Mesangial cell (primary cell): ENCODE measurements around the gene FOXK1. TPM values are rescaled to one million over a fixed set of nuclear protein-coding genes. Genes with fewer than 3 reads are reported as not detected.

Source experiments
- total RNA-seq: library from RNA; depleted of rRNA; stranded (reverse); fragments of >200 nt; gene quantifications from 2 replicates; pipeline ENCODE4 v1.2.3, GENCODE V29; 2015

FOXK1 gene
- total RNA-seq, result 35.7 and 53.2 TPM in 2 replicates

DNA sequence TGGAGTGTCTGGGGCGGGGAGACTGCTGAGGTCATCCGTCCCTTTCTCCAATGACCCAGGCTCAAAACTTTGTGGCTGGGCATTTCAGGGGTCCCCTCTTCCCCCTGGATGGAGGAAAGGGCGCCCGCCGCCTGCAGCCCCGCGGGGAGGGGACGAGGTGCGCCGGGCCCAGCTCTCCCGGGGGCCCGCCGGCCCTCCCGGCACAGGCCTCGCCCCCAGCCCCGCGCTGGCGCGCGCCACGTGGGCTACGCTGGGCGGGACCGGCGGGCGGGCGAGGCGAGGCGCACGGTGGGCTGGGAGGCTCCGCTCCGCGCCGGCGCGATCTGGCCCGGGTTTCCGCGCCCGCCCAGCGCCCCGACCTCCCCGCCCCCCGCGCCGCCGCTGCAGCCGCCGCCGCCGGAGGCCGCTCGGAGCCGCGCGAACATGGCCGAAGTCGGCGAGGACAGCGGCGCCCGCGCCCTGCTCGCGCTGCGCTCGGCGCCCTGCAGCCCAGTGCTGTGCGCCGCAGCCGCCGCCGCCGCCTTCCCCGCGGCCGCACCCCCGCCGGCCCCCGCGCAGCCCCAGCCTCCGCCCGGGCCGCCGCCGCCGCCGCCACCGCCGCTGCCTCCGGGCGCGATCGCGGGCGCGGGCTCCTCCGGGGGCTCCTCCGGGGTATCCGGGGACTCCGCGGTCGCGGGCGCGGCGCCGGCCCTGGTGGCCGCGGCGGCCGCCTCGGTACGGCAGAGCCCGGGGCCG, at the start of gene FOXK1:
FOXK1 (plus strand) TSS at position 410 of the 735 bp plus-strand sequence; CDS start at position 424, 14 bp downstream.

DNA sequence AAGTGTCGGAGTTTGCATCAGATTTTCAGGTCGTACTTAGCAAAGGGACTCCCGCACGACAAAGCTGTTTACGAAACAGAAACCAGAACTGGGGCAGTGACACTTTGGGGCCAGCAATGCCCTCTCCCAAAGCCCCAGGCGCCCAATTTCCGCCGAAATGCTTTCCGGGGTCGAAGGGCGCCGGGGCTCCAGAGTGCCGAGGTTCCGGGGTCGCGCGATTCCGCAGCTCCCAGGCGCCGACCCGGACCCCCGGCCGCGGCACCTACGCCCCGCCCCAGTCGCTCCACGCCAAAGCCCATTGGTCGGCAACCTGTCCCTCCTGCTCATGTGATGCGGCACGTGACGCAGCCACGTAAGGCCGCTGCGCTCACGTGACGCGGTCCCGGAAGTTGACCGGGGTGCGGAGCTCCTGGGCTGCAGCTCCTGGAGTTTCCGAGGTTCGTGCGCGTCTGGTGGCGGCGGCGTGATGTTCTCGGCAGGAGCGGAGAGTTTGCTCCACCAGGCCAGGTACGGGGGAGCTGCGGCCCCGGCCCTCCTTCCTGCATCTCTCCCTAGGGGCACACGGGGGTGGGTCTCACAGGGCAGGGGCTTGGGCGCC, 93.3 kb downstream of the FOXK1 start, which contains the start of gene AP5Z1:
AP5Z1 (plus strand) TSS at position 374 of the 598 bp plus-strand sequence; CDS start at position 467, 93 bp downstream.

Other genes with a start within 250 kb of the FOXK1 start
- gene AP5Z1, start 93.3 kb downstream of the FOXK1 start, total RNA-seq, result 19.2 and 35.2 TPM in 2 replicates
- gene PAPOLB, start 179.7 kb downstream of the FOXK1 start, total RNA-seq, result under 0.01 TPM in 1 of 2 replicates, not detected in the other
- gene RADIL, start 201.4 kb downstream of the FOXK1 start, total RNA-seq, result 0.63 and 1.3 TPM in 2 replicates